HG03064 (cell line): ENCODE measurements around the gene RSPH3.
"Not testable (repeated sequence)": the region's sequence is repeated elsewhere in the genome, so short reads cannot be mapped to it uniquely, and the experiment has no call there.

Experiments used
- ATAC-seq: cut with Tn5 transposase; IDR thresholded peaks from one replicate; pipeline ENCODE4 v1.9.1; 2021; ENCODE audit warnings: low read depth; ENCODE audit not compliant: unreplicated experiment

Gene RSPH3

GRCh38 chr6:158978757-158979156 is 21.2 kb downstream of the RSPH3 start:
- ATAC-seq = no peak

DNA sequence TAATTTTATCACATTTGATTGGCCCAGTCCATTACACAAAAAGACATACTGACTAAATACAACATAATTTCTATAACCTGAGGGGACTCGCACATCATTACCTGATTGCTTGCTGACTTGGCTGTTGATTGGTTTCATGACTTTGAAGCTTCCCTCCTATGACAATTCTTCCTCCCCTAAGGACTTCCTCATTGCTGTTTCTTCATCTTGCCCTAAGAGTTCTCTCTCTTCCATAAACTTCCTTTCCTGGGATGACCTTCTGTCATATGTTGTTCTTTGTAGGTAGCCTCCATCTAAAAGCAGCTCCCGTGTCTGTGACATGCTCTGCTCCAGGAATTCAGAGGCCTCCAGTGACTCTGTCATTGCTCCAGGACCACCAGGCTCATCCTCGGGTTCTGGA is 22.6 kb downstream of the RSPH3 start:
- no peak for ATAC-seq

DNA sequence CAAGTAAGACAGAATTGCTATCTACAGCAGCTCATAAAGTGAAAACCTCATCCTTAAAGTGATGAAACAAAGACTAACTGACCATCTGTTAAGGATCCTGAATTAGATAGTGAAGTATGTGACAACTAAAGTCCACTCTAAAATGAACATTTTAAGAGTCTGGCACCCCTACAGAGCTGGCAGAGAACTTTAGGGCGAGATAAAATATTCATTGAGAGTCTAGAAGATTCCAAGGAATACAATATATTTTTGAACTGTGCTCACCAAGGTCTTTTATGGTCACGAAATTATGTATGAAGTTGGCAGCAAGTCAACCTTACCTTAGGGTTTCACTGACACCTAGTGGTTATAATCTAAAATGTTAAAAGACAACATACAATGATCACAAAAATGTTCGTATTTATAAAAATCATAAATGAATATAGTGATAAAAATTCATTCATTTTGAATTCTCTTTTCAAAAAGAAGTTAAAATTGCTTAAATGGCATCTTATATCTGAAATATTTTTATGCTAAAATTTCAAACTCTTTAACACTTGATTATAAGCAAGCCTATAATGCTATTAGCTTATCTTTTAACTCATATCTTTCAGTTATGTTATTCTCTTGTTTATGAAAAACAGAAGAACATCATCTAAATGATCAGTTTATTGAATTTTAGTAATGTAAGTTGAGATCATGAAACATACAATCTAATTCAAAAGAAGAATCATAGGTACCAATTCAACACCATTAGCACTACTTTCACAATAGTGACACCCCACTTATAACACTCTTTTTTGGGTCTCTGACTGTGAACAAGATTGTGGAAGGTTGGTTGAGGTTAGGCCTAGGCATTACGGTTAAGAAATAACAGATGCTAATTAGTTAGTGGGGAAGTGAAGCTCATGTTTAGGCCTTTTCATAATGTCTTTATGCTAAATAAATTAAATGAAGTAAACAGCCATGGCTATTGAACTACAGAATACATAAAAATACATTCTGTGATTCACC is 27.5 kb downstream of the RSPH3 start:
- no peak for ATAC-seq

DNA sequence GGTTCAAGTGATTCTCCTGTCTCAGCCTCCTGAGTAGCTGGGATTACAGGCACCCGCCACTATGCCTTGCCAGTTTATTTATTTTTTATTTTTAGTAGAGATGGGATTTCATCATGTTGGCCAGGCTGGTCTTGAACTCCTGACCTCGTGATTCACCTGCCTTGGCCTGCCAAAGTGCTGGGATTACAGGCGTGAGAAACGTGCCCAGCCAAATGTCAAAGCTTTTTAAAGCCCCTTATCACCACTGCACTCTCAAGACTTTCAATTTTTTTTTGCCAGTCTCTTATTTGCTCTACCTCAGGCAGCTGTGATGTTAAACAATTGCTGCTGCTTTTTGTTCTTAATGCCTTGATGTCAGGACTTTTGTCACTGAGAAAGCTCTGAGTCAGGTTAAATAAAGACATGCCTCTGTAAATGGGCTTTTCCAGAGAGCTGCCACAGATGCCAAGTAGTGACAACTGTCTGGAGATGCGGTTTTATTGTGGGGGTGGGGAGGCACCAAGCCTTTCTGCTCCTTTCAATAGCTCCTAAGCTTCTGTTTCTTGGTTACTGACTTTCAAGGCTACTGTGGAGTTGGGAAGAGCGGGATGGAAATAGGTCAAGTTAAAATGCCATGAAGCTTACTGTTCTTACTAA is 29.2 kb downstream of the RSPH3 start:
- ATAC-seq = no peak

DNA sequence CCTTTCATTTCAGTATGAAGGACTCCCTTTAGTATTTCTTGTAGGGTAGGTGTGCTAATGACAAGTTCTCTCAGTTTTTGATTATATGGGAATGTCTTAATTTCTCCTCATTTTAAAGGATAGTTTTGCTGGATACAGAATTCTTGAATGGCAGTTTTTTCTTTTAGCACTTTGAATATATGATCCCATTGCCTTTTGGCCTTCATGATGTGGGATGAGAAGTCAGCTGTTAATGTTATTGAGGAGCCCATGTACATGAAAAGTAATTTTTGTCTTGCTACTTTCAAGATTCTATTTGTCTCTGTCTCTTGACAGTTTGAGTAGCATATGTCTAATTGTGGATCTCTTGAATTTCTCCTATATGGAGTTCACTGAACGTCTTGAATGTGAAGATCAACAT is 30.9 kb downstream of the RSPH3 start:
- no peak for ATAC-seq

DNA sequence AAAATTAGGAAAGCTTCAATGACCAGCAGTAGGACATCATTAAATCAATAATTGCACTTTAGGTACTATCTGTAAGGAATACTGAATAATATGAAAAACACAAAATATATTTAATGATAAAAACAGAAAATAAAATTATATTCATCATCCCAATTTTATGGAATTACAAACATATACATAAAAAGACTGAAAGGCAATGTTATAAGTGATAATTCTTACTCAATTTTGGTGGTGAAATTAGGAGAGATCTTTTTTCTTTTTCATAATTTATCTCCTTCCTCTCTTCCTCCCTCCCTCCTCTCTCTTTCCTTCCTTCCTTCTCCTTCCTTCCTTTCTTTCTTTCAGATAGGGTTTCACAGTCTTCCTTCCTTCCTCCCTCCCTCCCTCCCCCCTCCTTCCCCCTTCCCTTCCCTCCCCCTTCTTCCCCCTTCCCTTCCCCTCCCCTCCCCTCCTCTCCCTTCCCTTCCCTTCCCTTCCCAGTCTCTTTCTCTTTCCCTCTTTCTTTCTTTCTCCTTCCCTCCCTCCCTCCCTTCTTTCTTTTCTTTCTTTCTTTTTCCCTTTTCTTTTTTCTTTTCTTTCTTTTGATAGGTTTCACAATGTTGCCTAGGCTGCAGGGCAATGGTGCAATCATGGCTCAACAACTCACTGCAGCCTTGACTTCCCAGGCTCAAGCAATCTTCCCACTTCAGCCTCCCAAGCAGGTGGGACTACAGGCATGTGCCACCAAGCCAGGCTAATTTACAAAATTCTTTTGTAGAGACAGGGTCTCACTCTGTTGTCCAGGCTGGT is 36.8 kb downstream of the RSPH3 start:
- no peak for ATAC-seq

- ATAC-seq = no peak
These were observed 37.6 kb downstream of the RSPH3 start for GRCh38 chr6:158962371-158962770.

GRCh38 chr6:158960026-158960425 is 40.0 kb downstream of the RSPH3 start:
- ATAC-seq = no peak

- no peak for ATAC-seq
These were observed 40.5 kb downstream of the RSPH3 start for GRCh38 chr6:158959552-158959951.

DNA sequence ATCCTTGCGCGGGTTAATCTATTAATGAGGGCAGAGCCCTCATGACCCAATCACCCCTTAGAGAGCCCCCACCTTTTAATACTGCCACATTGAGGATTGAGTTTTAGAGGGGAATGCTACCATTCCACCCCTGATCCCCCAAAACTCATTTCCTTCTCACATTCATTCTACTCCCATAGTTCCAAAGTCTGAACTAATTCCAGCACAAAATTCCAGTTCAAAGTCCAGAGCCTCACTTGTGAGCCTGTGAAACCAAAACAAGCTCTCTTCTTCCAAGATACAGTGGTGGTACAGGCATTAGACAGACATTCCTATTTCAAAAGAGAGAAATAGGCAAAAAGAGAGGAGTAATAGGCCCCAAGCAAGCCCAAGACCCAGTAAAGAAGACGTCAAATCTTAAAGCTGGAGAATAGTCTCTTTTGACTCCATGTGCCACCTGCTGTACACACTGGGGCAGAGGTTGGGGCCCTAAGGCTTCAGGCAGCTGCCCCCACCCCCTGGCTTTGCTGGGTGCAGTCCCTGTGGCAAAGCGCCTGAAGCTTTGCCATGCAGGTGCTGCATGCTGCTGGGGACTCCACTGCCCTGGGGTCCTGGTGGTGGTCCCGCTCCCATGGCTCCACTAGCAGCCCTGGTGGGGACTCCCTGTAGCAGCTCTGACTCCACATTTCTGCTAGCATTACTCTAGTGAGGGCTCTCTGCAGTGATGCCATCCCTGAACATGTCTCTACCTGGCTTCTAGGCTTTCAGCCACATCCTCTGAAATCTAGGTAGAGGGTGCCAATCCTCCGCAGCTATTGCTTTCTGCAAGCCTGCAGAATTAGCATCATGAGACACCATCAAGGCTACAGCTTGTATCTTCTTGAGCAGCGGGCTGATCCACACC is 41.3 kb downstream of the RSPH3 start:
- ATAC-seq = no peak

GRCh38 chr6:158955255-158955654 is 44.7 kb downstream of the RSPH3 start:
- ATAC-seq = no peak

- no peak for ATAC-seq
These were observed 45.2 kb downstream of the RSPH3 start for GRCh38 chr6:158954753-158955152.

DNA sequence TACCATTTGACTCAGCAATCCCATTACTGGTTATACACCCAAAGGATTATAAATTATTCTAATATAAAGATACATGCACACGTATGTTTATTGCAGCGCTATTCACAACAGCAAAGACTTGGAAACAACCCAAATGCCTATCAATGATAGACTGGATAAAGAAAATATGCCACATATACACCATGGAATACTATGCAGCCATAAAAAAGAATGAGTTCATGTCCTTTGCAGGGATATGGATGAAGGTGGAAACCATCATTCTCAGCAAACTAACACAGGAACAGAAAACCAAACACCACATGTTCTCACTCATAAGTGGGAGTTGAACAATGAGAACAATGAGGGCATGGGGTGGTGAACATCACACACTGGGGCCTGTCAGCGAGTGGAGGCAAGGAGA is 48.0 kb downstream of the RSPH3 start:
- ATAC-seq = not testable (repeated sequence)

DNA sequence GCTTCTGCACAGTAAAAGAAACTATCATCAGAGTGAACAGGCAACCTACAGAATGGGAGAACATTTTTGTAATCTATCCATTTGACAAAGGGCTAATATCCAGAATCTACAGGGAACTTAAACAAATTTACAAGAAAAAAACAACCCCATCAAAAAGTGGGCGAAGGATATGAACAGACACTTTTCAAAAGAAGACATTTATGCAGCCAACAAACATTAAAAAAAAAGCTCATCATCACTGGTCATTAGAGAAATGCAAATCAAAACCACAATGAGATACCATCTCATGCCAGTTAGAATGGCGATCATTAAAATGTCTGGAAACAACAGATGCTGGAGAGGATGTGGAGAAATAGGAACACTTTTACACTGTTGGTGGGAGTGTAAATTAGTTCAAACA is 48.4 kb downstream of the RSPH3 start:
- not testable (repeated sequence) for ATAC-seq

GRCh38 chr6:158947284-158947683 is 52.7 kb downstream of the RSPH3 start:
- ATAC-seq = no peak

GRCh38 chr6:158943380-158944032 is 56.5 kb downstream of the RSPH3 start:
- ATAC-seq = no peak

DNA sequence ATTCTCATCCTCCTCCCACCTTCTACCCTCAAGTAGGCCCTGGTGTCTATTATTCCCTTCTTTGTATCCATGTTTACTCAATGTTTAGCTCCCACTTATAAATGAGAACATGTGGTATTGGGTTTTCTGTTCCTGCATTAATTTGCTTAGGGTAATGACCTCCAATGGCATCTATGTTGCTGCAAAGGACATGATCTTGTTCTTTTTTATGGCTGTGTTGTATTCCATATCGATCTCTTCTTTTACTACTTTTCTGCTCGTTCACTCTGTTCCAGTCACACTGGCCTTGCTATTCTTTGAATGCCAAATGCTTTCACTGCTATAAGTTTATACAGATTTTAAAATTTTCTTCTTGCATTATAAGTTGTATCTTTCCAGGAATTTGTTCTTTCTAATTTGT is 57.7 kb downstream of the RSPH3 start:
- no peak for ATAC-seq

GRCh38 chr6:158941246-158941645 is 58.8 kb downstream of the RSPH3 start:
- no peak for ATAC-seq

DNA sequence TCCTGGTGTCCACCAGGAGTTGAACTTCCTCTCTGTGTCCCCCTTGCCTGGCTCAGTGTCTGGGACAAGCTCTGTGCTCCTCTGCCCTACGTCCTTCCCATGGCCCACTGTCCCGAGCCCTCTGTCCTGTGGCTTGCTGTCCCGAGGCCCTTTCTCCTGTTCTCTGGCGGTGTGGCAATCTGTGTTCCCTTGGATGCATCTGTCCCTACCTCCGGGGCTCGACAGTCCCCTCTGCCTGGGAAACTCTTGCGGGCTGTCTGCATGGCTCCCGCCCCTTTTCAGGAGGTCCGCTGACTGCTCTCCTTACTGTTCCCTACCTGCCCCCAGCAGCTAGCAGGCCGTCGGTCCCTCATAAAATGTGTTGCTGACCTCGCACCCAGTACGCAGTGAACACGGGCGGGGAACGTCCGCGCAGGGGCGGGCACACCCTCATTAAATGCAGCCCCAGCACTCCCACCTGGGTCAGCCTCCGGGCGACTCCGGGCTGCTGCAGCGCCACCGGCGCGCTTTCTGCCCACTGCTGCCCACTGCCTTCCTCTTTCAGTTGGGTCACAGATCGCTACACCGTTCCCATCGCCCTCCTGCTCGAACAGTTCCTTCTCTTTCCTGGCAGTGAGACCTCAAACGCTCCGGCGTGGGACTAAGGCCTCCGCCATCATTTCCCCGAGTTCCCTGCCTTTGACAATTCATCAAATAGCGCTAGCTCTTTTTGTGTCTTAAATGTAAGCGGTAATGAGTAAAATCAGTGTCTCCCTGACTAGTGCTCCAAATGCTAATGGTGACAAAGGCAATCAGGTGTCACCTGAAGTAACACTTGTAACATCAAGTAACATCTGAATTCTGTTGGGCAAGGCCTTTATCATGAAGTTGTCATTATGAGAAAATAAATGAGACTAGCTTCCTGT is 60.5 kb downstream of the RSPH3 start:
- ATAC-seq = no peak
